H1 (cell line): ENCODE measurements around the gene RHOT1. TPM values are rescaled to one million over a fixed set of nuclear protein-coding genes. Genes with fewer than 3 reads are reported as not detected.

ENCODE experiments used
- CTCF ChIA-PET: fragments of 300-600 bp; sonication (Branson Sonifier 250); formaldehyde crosslinking; loops from one replicate; lab custom pipeline; 2021; ENCODE audit not compliant: partially characterized antibody; lab: Charles Lee
- POLR2A ChIA-PET: fragments of 300-600 bp; sonication (Branson Sonifier 250); formaldehyde crosslinking; loops from one replicate; lab custom pipeline; 2021; ENCODE audit warnings: inconsistent platforms; ENCODE audit not compliant: partially characterized antibody; lab: Charles Lee
- DNase-seq, 2 experiments: peaks; one replicate each; pipeline versions ENCODE4 v3.0.0 to v3.0.0-alpha.2; 2010 to 2022; ENCODE audit warnings: low spot score in 2 of 2, low read depth in 1 of 2, mixed read lengths in 1 of 2
- FAIRE-seq: peaks from 2 replicates; lab custom pipeline; 2011; peaks lifted over from hg19 to GRCh38; lab: Jason Lieb, UNC
- H2AFZ ChIP-seq: 2 replicates; pipeline ENCODE4 v1.8.1; 2012; ENCODE audit warnings: low read length, inconsistent platforms
- H2AK5ac ChIP-seq: 2 replicates; pipeline ENCODE4 v1.6.1; 2013; ENCODE audit warnings: low read depth, low read length
- H2BK120ac ChIP-seq: replicated peaks from 2 replicates; pipeline ENCODE3; 2013; ENCODE audit warnings: low read depth, low read length, inconsistent platforms
- H2BK12ac ChIP-seq: 2 replicates; pipeline ENCODE4 v1.6.1; 2013; ENCODE audit warnings: low read depth, low read length
- H2BK15ac ChIP-seq: 2 replicates; pipeline ENCODE4 v1.6.1; 2013; ENCODE audit warnings: low read length
- H2BK20ac ChIP-seq: 2 replicates; pipeline ENCODE4 v1.6.1; 2013; ENCODE audit warnings: low read length
- H2BK5ac ChIP-seq: 2 replicates; pipeline ENCODE4 v1.6.1; 2013; ENCODE audit warnings: low read depth, low read length
- H3K14ac ChIP-seq: 2 replicates; pipeline ENCODE4 v1.6.1; 2013; ENCODE audit warnings: inconsistent platforms; ENCODE audit not compliant: insufficient read length
- H3K18ac ChIP-seq: 2 replicates; pipeline ENCODE4 v1.6.1; 2013; ENCODE audit warnings: low read length; ENCODE audit errors: extremely low read depth
- H3K23ac ChIP-seq: 2 replicates; pipeline ENCODE4 v1.6.1; 2013; ENCODE audit warnings: inconsistent platforms; ENCODE audit not compliant: insufficient read length
- H3K23me2 ChIP-seq: 2 replicates; pipeline ENCODE4 v1.6.1; 2013; ENCODE audit warnings: low read depth, low read length
- H3K27ac ChIP-seq: 2 replicates; pipeline ENCODE4 v1.6.1; 2011; ENCODE audit warnings: low read depth, low read length, inconsistent platforms
- H3K27me3 ChIP-seq, 4 experiments: replicated peaks in 1 of 4; 1 replicate in 1 of 4; 2 replicates in 3 of 4; pipeline versions ENCODE4 v1.6.1 to v1.8.1; 2011 to 2013; ENCODE audit warnings: low read length in 3 of 4, mild to moderate bottlenecking in 3 of 4, inconsistent platforms in 2 of 4, mixed read lengths in 2 of 4, moderate library complexity in 1 of 4; ENCODE audit not compliant: control insufficient read depth in 3 of 4, insufficient read depth in 3 of 4; ENCODE audit errors: extremely low read depth in 1 of 4
- H3K36me3 ChIP-seq, 4 experiments: 2 replicates each; pipeline versions ENCODE4 v1.6.1 to v1.8.1; 2011 to 2013; ENCODE audit warnings: mild to moderate bottlenecking in 4 of 4, low read length in 3 of 4, moderate library complexity in 2 of 4, control low read depth in 1 of 4, inconsistent platforms in 1 of 4; ENCODE audit not compliant: insufficient read depth in 4 of 4, control insufficient read depth in 2 of 4
- H3K4ac ChIP-seq: replicated peaks from 2 replicates; pipeline ENCODE3; 2013; ENCODE audit warnings: low read length, low read depth, mixed read lengths, inconsistent platforms; ENCODE audit not compliant: insufficient read length
- H3K4me1 ChIP-seq, 4 experiments: replicated peaks in 1 of 4; 1 replicate in 1 of 4; 2 replicates in 3 of 4; pipeline versions ENCODE4 v1.6.1 to v1.8.1; 2011 to 2013; ENCODE audit warnings: low read length in 3 of 4, inconsistent platforms in 2 of 4, mixed read lengths in 1 of 4; ENCODE audit not compliant: insufficient read depth in 4 of 4, control insufficient read depth in 3 of 4
- H3K4me2 ChIP-seq, 2 experiments: 2 replicates each; pipeline versions ENCODE4 v1.6.1 to v1.8.1; 2011 to 2013; ENCODE audit warnings: low read depth in 2 of 2, low read length in 2 of 2, control low read depth in 1 of 2, inconsistent platforms in 1 of 2, mild to moderate bottlenecking in 1 of 2; ENCODE audit not compliant: insufficient read depth in 1 of 2
- H3K4me3 ChIP-seq, 4 experiments: fragments of 200-600, 300-600 bp in 1 of 4; sonication (generic), shearing (Covaris generic), sonication (Bioruptor Twin) in 1 of 4; 2 replicates each; pipeline versions ENCODE4 v1.5.1 to v1.8.1; 2011 to 2016; ENCODE audit warnings: low read length in 4 of 4, low read depth in 3 of 4, control low read depth in 2 of 4, inconsistent platforms in 2 of 4, mild to moderate bottlenecking in 2 of 4, mixed read lengths in 1 of 4, moderate library complexity in 1 of 4; ENCODE audit not compliant: insufficient read depth in 2 of 4; ENCODE audit errors: extremely low read depth in 1 of 4
- H3K56ac ChIP-seq: replicated peaks from 2 replicates; pipeline ENCODE3; 2013; ENCODE audit warnings: low read depth, mild to moderate bottlenecking, mixed read lengths, low read length, inconsistent platforms; ENCODE audit not compliant: insufficient read length
- H3K79me1 ChIP-seq: 2 replicates; pipeline ENCODE4 v1.6.1; 2013; ENCODE audit warnings: low read depth, low read length, control low read depth
- H3K79me2 ChIP-seq, 2 experiments: 2 replicates each; pipeline versions ENCODE4 v1.6.1 to v1.8.1; 2012 to 2013; ENCODE audit warnings: low read length in 2 of 2, mild to moderate bottlenecking in 2 of 2, inconsistent platforms in 1 of 2; ENCODE audit not compliant: insufficient read depth in 2 of 2, control insufficient read depth in 1 of 2
- H3K9ac ChIP-seq, 4 experiments: replicated peaks in 1 of 4; 1 replicate in 1 of 4; 2 replicates in 3 of 4; pipeline versions ENCODE4 v1.6.1 to v1.8.1; 2011 to 2013; ENCODE audit warnings: low read depth in 3 of 4, low read length in 3 of 4, control low read depth in 2 of 4, mild to moderate bottlenecking in 2 of 4, moderate library complexity in 2 of 4, inconsistent platforms in 1 of 4; ENCODE audit errors: extremely low read depth in 1 of 4
- H3K9me3 ChIP-seq, 2 experiments: 2 replicates each; pipeline versions ENCODE4 v1.6.1 to v1.8.1; 2012 to 2013; ENCODE audit warnings: mild to moderate bottlenecking in 2 of 2, moderate library complexity in 2 of 2, control low read depth in 1 of 2, inconsistent platforms in 1 of 2, low read depth in 1 of 2, low read length in 1 of 2, mixed read lengths in 1 of 2; ENCODE audit not compliant: insufficient read depth in 2 of 2
- H4K20me1 ChIP-seq, 2 experiments: replicated peaks in 1 of 2; 2 replicates each; pipeline versions ENCODE3 to v1.8.1; 2011 to 2013; ENCODE audit warnings: inconsistent platforms in 2 of 2, low read length in 2 of 2, mild to moderate bottlenecking in 1 of 2; ENCODE audit not compliant: insufficient read depth in 2 of 2, control insufficient read depth in 1 of 2
- H4K5ac ChIP-seq: 2 replicates; pipeline ENCODE4 v1.6.1; 2013; ENCODE audit warnings: low read length, low read depth, mixed read lengths, inconsistent platforms; ENCODE audit not compliant: insufficient read length
- H4K8ac ChIP-seq: 2 replicates; pipeline ENCODE4 v1.8.0; 2013; ENCODE audit warnings: mild to moderate bottlenecking, moderate library complexity, low read length, inconsistent platforms; ENCODE audit not compliant: insufficient read depth; ENCODE audit errors: extremely low read depth
- H4K91ac ChIP-seq: replicated peaks from 2 replicates; pipeline ENCODE3; 2013; ENCODE audit warnings: low read length, mixed read lengths, inconsistent platforms; ENCODE audit not compliant: insufficient read length
- BRCA1 ChIP-seq: IDR thresholded peaks from 2 replicates; pipeline ENCODE4 v1.6.1; 2012; ENCODE audit warnings: low read depth, low read length, improper control_type of control experiment
- GABPA ChIP-seq: IDR thresholded peaks from 2 replicates; pipeline ENCODE4 v1.6.1; 2011; ENCODE audit warnings: mild to moderate bottlenecking, low read length, moderate library complexity, borderline replicate concordance; ENCODE audit not compliant: insufficient read depth
- JUND ChIP-seq: IDR thresholded peaks from 2 replicates; pipeline ENCODE4 v1.6.1; 2011; ENCODE audit warnings: mild to moderate bottlenecking, improper control_type of control experiment, low read length
- KDM5A ChIP-seq: fragments of 200-600 bp; IDR thresholded peaks from 2 replicates; pipeline ENCODE4 v1.7.1; 2012; ENCODE audit warnings: mild to moderate bottlenecking, low read length, inconsistent platforms, mixed read lengths
- NRF1 ChIP-seq: IDR thresholded peaks from 2 replicates; pipeline ENCODE4 v1.6.1; 2011; ENCODE audit warnings: mild to moderate bottlenecking, low read depth, low read length, improper control_type of control experiment
- RNF2 ChIP-seq: fragments of 200-900, 300-1000 bp; sonication (generic); IDR thresholded peaks from 2 replicates; pipeline ENCODE4 v1.7.1; 2016; ENCODE audit warnings: borderline replicate concordance, low read depth, mild to moderate bottlenecking, antibody characterized with exemption, low read length; ENCODE audit not compliant: poor library complexity, severe bottlenecking; ENCODE audit errors: missing control alignments
- SAP30 ChIP-seq: fragments of 300-600 bp; sonication (generic); IDR thresholded peaks from 2 replicates; pipeline ENCODE4 v1.7.1; 2012; ENCODE audit warnings: low read length, moderate library complexity, mild to moderate bottlenecking, inconsistent platforms; ENCODE audit not compliant: insufficient read depth, insufficient replicate concordance
- TAF7 ChIP-seq: optimal IDR thresholded peaks from 2 replicates; pipeline ENCODE3; 2011; ENCODE audit warnings: low read depth, mild to moderate bottlenecking, inconsistent platforms, low read length, moderate library complexity, borderline replicate concordance
- WGBS, 2 experiments: shearing (Covaris generic) in 1 of 2; methylation state at CpG; one replicate each; pipeline versions ENCODE4 v1.1.6 to v1.1.7; 2013 to 2015; ENCODE audit warnings: low lambda C conversion rate in 2 of 2, mixed read lengths in 2 of 2, inconsistent platforms in 1 of 2, low coverage in 1 of 2, missing lambda C conversion rate in 1 of 2; ENCODE audit not compliant: insufficient replicate concordance in 2 of 2, insufficient coverage in 1 of 2, insufficient read length in 1 of 2; ENCODE audit errors: extremely low coverage in 1 of 2, missing lambda C conversion rate in 1 of 2; 5-methylcytosine and 5-hydroxymethylcytosine counted together
- polyA plus RNA-seq, 7 experiments: library from polyadenylated mRNA; depleted of rRNA in 3 of 7; stranded (reverse) in 5 of 7; unstranded in 2 of 7; fragments of >200 nt in 5 of 7; fragments of 200-250 nt in 2 of 7; gene quantifications; 1 replicate in 5 of 7; 2 replicates in 1 of 7; 4 replicates in 1 of 7; pipeline versions ENCODE4 v1.2.1 to v1.2.3, GENCODE V29; 2011 to 2013; ENCODE audit warnings: missing spikeins in 2 of 7, mixed read lengths in 2 of 7
- total RNA-seq: library from RNA; stranded (reverse); fragmentation: NEBNext Ultra II Directional; extraction: Animal tissue kit (Norgen Biotek cat#: 25700); gene quantifications from 2 replicates; pipeline ENCODE4 v1.2.1, GENCODE V29; 2021

RHOT1 gene
- total and polyA plus RNA-seq, 2 of the 8 experiments (the other 6 are each of a cell fraction or from before 2014, with no cell fraction given): 34.2 to 38.2 TPM

GRCh38 chr17:32215696-32216095 is 73.4 kb downstream of the RHOT1 start:
- TF ChIP-seq BRCA1 (no peak), NRF1 (no peak), JUND (no peak), RNF2 (no peak), GABPA (no peak), TAF7 (no peak), SAP30 (no peak), KDM5A (no peak)
- no peaks in the 10 kb centered on the region for H3K27me3 ChIP-seq
- no peaks in the 10 kb centered on the region for H3K4me1 ChIP-seq
- H3K4me2 ChIP-seq: no peak overlapping the region
- no peak overlapping the region for H4K91ac ChIP-seq
- H2BK120ac ChIP-seq: no peak overlapping the region
- H3K4ac ChIP-seq: no peak overlapping the region
- no peak overlapping the region for H3K27ac ChIP-seq
- H2BK12ac ChIP-seq: no peak overlapping the region
- H2AK5ac ChIP-seq: no peak overlapping the region
- no peak overlapping the region for H2BK20ac ChIP-seq
- H4K8ac ChIP-seq: no peak overlapping the region
- H3K14ac ChIP-seq: no peak overlapping the region
- H3K56ac ChIP-seq: no peak overlapping the region
- H2AFZ ChIP-seq: no peak overlapping the region
- H3K4me3 ChIP-seq: no peak overlapping the region
- no peak overlapping the region for H3K18ac ChIP-seq
- H4K20me1 ChIP-seq: no peaks in the 10 kb centered on the region
- no peak overlapping the region for H4K5ac ChIP-seq
- H2BK5ac ChIP-seq: no peak overlapping the region
- WGBS, 2 experiments: 89% methylated on average over 3 of the region's 3 CpGs; no CpG with 5 or more reads in 1 of the 2 experiments
- ChIA-PET POLR2A (no interaction called here), CTCF (no interaction called here)
- H3K9me3 ChIP-seq: no peaks in the 10 kb centered on the region
- H3K23ac ChIP-seq: no peak overlapping the region
- DNase-seq (no peak), FAIRE-seq (no peak)
- H3K36me3 ChIP-seq: peaks cover 0 to 4% (median under 1%) of the 10 kb centered on the region in 4 experiments; a peak in 2 of 8 replicates
- H2BK15ac ChIP-seq: no peak overlapping the region
- no peaks in the 10 kb centered on the region for H3K23me2 ChIP-seq
- no peaks in the 10 kb centered on the region for H3K79me1 ChIP-seq
- no peaks in the 10 kb centered on the region for H3K79me2 ChIP-seq
- H3K9ac ChIP-seq: no peak overlapping the region
